Naive thymus-derived CD4-positive, alpha-beta T cell (primary cell): Measurements from ENCODE around the gene DRAM1. TPM values are rescaled to one million over a fixed set of nuclear protein-coding genes. Genes with fewer than 3 reads are reported as not detected.
A peak's percentile ranks its signal among the peaks of the same experiment; 100 is the strongest.
"Not testable (repeated sequence)": the region's sequence is repeated elsewhere in the genome, so short reads cannot be mapped to it uniquely, and the experiment has no call there.

Experiments
- ATAC-seq: fragments of 150-1000 bp; cut with Tn5 transposase; 2 replicates; pipeline ENCODE4 v1.10.0; 2021; ENCODE audit warnings: mild to moderate bottlenecking, moderate library complexity
- CTCF ChIA-PET: fragments of 350-600 bp; sonication (Branson Sonifier 250); formaldehyde crosslinking; loops from one replicate; lab custom pipeline; 2021; ENCODE audit warnings: antibody characterized with exemption; lab: Charles Lee
- POLR2A ChIA-PET: fragments of 350-600 bp; sonication (Branson Sonifier 250); formaldehyde crosslinking; loops from one replicate; lab custom pipeline; 2021; ENCODE audit warnings: antibody characterized with exemption, inconsistent platforms; lab: Charles Lee
- DNase-seq, 9 donors: peaks; one replicate each; pipeline versions ENCODE4 v3.0.0 to v3.0.0-alpha.2; 2020 to 2022; ENCODE audit warnings: mixed read lengths in 1 of 9
- H3K27ac ChIP-seq: one replicate; pipeline ENCODE4 v1.7.0; 2013; ENCODE audit warnings: mild to moderate bottlenecking, low read depth, low read length, moderate library complexity
- H3K27me3 ChIP-seq, 2 donors: one replicate each; pipeline ENCODE4 v1.7.0; 2013; ENCODE audit warnings: low read length in 2 of 2, mild to moderate bottlenecking in 2 of 2, moderate library complexity in 2 of 2; ENCODE audit not compliant: control insufficient read depth in 2 of 2, insufficient read depth in 2 of 2
- H3K36me3 ChIP-seq, 3 experiments: 1 replicate in 2 of 3; 2 replicates in 1 of 3; pipeline ENCODE4 v1.7.0; 2013; ENCODE audit warnings: low read length in 3 of 3, mild to moderate bottlenecking in 3 of 3, moderate library complexity in 1 of 3; ENCODE audit not compliant: insufficient read depth in 3 of 3, control insufficient read depth in 2 of 3
- H3K4me1 ChIP-seq, 2 donors: one replicate each; pipeline ENCODE4 v1.7.0; 2013; ENCODE audit warnings: low read length in 2 of 2, mild to moderate bottlenecking in 2 of 2, moderate library complexity in 1 of 2; ENCODE audit not compliant: control insufficient read depth in 2 of 2, insufficient read depth in 2 of 2
- H3K4me3 ChIP-seq: 2 replicates; pipeline ENCODE4 v1.7.0; 2013; ENCODE audit warnings: mild to moderate bottlenecking, low read length
- H3K9me3 ChIP-seq, 3 experiments: 1 replicate in 2 of 3; 2 replicates in 1 of 3; pipeline ENCODE4 v1.7.0; 2013; ENCODE audit warnings: low read length in 3 of 3; ENCODE audit not compliant: control insufficient read depth in 2 of 3
- H3K27ac Mint-ChIP-seq, 9 donors: one replicate each; pipeline ENCODE4 v1.8.0; 2020 to 2022; ENCODE audit warnings: mixed read lengths in 9 of 9, mild to moderate bottlenecking in 8 of 9, moderate library complexity in 5 of 9, inconsistent platforms in 2 of 9
- H3K27me3 Mint-ChIP-seq, 5 donors: one replicate each; pipeline ENCODE4 v1.8.0; 2021 to 2022; ENCODE audit warnings: mixed read lengths in 5 of 5, mild to moderate bottlenecking in 1 of 5
- H3K36me3 Mint-ChIP-seq, 5 donors: one replicate each; pipeline ENCODE4 v1.8.0; 2020 to 2022; ENCODE audit warnings: mixed read lengths in 5 of 5, mild to moderate bottlenecking in 3 of 5, inconsistent platforms in 1 of 5
- H3K4me1 Mint-ChIP-seq, 7 donors: one replicate each; pipeline ENCODE4 v1.8.0; 2020 to 2022; ENCODE audit warnings: mixed read lengths in 7 of 7, mild to moderate bottlenecking in 3 of 7, inconsistent platforms in 1 of 7
- H3K4me3 Mint-ChIP-seq, 10 donors: one replicate each; pipeline ENCODE4 v1.8.0; 2020 to 2022; ENCODE audit warnings: mild to moderate bottlenecking in 10 of 10, mixed read lengths in 10 of 10, moderate library complexity in 6 of 10, inconsistent platforms in 2 of 10
- H3K9me3 Mint-ChIP-seq, 11 donors: one replicate each; pipeline ENCODE4 v1.8.0; 2020 to 2022; ENCODE audit warnings: mixed read lengths in 11 of 11, mild to moderate bottlenecking in 4 of 11, inconsistent platforms in 1 of 11, moderate library complexity in 1 of 11
- intact Hi-C, 2 donors: fragments of 100-400 bp; cut with micrococcal nuclease; formaldehyde crosslinking; loops; one replicate each; pipeline ENCODE4 v1.15.1; 2023
- polyA plus RNA-seq, 2 donors: library from polyadenylated mRNA; unstranded; fragments of 300-500 nt; fragmentation: Illumina TruSeq; gene quantifications; one replicate each; pipeline ENCODE4 v1.2.3, GENCODE V29; 2021
- total RNA-seq, 6 experiments: library from RNA in 5 of 6; stranded (reverse) in 5 of 6; gene quantifications; 1 replicate in 5 of 6; 2 replicates in 1 of 6; pipeline ENCODE4 v1.2.3 and lab custom pipeline; 2021 to 2026

Gene DRAM1
- total and polyA plus RNA-seq, 7 experiments from 2014 or later: 1.4 to 9.5 (median 2.4) TPM

GRCh38 chr12:101857043-101857558 is 20.3 kb upstream of the DRAM1 start:
- intact Hi-C loops: no loop called here
- Histone ChIP-seq H3K4me3 (no peak overlapping the region), H3K27ac (no peak overlapping the region), H3K4me1 (no peaks in the 10 kb centered on the region), H3K9me3 (no peaks in the 10 kb centered on the region), H3K36me3 (no peaks in the 10 kb centered on the region), H3K27me3 (no peaks in the 10 kb centered on the region)
- Mint-ChIP-seq H3K27ac (no peak overlapping the region), H3K27me3 (no peaks in the 10 kb centered on the region), H3K4me3 (no peak overlapping the region), H3K4me1 (peaks cover 0 to 23% (median 0%) of the 10 kb centered on the region in 7 donors), H3K36me3 (peaks cover 0 to 5% (median 0%) of the 10 kb centered on the region in 5 donors), H3K9me3 (peaks cover 0 to 7% (median 0%) of the 10 kb centered on the region in 11 donors)
- ATAC-seq (peak; percentile 65), DNase-seq (no peak)
- ChIA-PET CTCF (no interaction called here), POLR2A (no interaction called here)

- H3K27me3 Mint-ChIP-seq: no peaks in the 10 kb centered on the region
- H3K4me1 Mint-ChIP-seq: peaks cover 0 to 23% (median 0%) of the 10 kb centered on the region in 7 donors
- CTCF ChIA-PET: no interaction called here
- Histone ChIP-seq H3K27me3 (no peaks in the 10 kb centered on the region), H3K4me1 (no peaks in the 10 kb centered on the region), H3K4me3 (no peak overlapping the region), H3K27ac (no peak overlapping the region), H3K36me3 (no peaks in the 10 kb centered on the region), H3K9me3 (no peaks in the 10 kb centered on the region)
- POLR2A ChIA-PET: no interaction called here
- no peak overlapping the region for H3K27ac Mint-ChIP-seq
- ATAC-seq: no peak
- H3K4me3 Mint-ChIP-seq: no peak overlapping the region
- peaks cover 0 to 5% (median 0%) of the 10 kb centered on the region in 5 donors for H3K36me3 Mint-ChIP-seq
- intact Hi-C loops: no loop called here
- peaks cover 0 to 7% (median 0%) of the 10 kb centered on the region in 11 donors for H3K9me3 Mint-ChIP-seq
- no peak for DNase-seq
These were observed 19.0 kb upstream of the DRAM1 start for GRCh38 chr12:101858361-101858760.

- H3K4me3 ChIP-seq: no peak overlapping the region
- no peak overlapping the region for H3K27ac ChIP-seq
- peaks cover 0 to 19% (median 0%) of the 10 kb centered on the region in 7 donors for H3K4me1 Mint-ChIP-seq
- no peaks in the 10 kb centered on the region for H3K9me3 ChIP-seq
- DNase-seq (no peak), ATAC-seq (peak; percentile 22)
- no peak overlapping the region for H3K4me3 Mint-ChIP-seq
- intact Hi-C loops: no loop called here
- H3K36me3 Mint-ChIP-seq: peaks cover 0 to 2% (median 0%) of the 10 kb centered on the region in 5 donors
- H3K27me3 Mint-ChIP-seq: peaks cover 0 to 1% (median 0%) of the 10 kb centered on the region in 5 donors
- no peaks in the 10 kb centered on the region for H3K36me3 ChIP-seq
- H3K9me3 Mint-ChIP-seq: peaks cover 0 to 4% (median 0%) of the 10 kb centered on the region in 11 donors
- no peak overlapping the region for H3K27ac Mint-ChIP-seq
- ChIA-PET POLR2A (no interaction called here), CTCF (no interaction called here)
- H3K27me3 ChIP-seq: no peaks in the 10 kb centered on the region
- no peaks in the 10 kb centered on the region for H3K4me1 ChIP-seq
These were observed 17.4 kb upstream of the DRAM1 start for GRCh38 chr12:101859664-101860607.

GRCh38 chr12:101861688-101862087 is 15.7 kb upstream of the DRAM1 start:
- H3K36me3 ChIP-seq, H3K9me3 Mint-ChIP-seq, H3K9me3 ChIP-seq, DNase-seq, H3K27me3 Mint-ChIP-seq, H3K27ac Mint-ChIP-seq, H3K27ac ChIP-seq, H3K4me3 ChIP-seq, H3K27me3 ChIP-seq, H3K4me3 Mint-ChIP-seq, intact Hi-C loops, ATAC-seq, POLR2A ChIA-PET, CTCF ChIA-PET, H3K4me1 ChIP-seq, H3K36me3 Mint-ChIP-seq: not testable (repeated sequence)
- peaks cover 0 to 15% (median 0%) of the 10 kb centered on the region in 7 donors for H3K4me1 Mint-ChIP-seq

GRCh38 chr12:101862245-101862644 is 15.1 kb upstream of the DRAM1 start:
- Histone ChIP-seq H3K4me3 (no peak overlapping the region), H3K36me3 (no peaks in the 10 kb centered on the region), H3K9me3 (no peaks in the 10 kb centered on the region), H3K27me3 (no peaks in the 10 kb centered on the region), H3K4me1 (no peaks in the 10 kb centered on the region), H3K27ac (no peak overlapping the region)
- Mint-ChIP-seq H3K4me1 (peaks cover 0 to 15% (median 0%) of the 10 kb centered on the region in 7 donors), H3K36me3 (peaks cover 0 to 3% (median 0%) of the 10 kb centered on the region in 5 donors), H3K27ac (no peak overlapping the region), H3K27me3 (peaks cover 0 to 8% (median 0%) of the 10 kb centered on the region in 5 donors), H3K4me3 (no peak overlapping the region), H3K9me3 (peaks cover 0 to 9% (median 1%) of the 10 kb centered on the region in 11 donors)
- ATAC-seq (no peak), DNase-seq (no peak)
- POLR2A ChIA-PET: interaction anchor here (0.7 kb wide), 1 partner anchor 187 kb away, joined by 5 read pairs; no protein-coding TSS in a partner anchor
- intact Hi-C loops: no loop called here
- CTCF ChIA-PET: interaction anchor here (0.6 kb wide), 1 partner anchor 21 kb away, joined by 4 read pairs; no protein-coding TSS in a partner anchor

- no peak overlapping the region for H3K4me3 Mint-ChIP-seq
- intact Hi-C loops: no loop called here
- H3K4me3 ChIP-seq: no peak overlapping the region
- H3K36me3 ChIP-seq: no peaks in the 10 kb centered on the region
- POLR2A ChIA-PET: no interaction called here
- peaks cover 0 to 3% (median 0%) of the 10 kb centered on the region in 5 donors for H3K36me3 Mint-ChIP-seq
- H3K27ac Mint-ChIP-seq: no peak overlapping the region
- H3K27ac ChIP-seq: no peak overlapping the region
- no peaks in the 10 kb centered on the region for H3K27me3 ChIP-seq
- DNase-seq: no peak
- peaks cover 0 to 8% (median 0%) of the 10 kb centered on the region in 5 donors for H3K27me3 Mint-ChIP-seq
- no peaks in the 10 kb centered on the region for H3K4me1 ChIP-seq
- peaks cover 0 to 9% (median 1%) of the 10 kb centered on the region in 11 donors for H3K9me3 Mint-ChIP-seq
- ATAC-seq: no peak
- no peaks in the 10 kb centered on the region for H3K9me3 ChIP-seq
- peaks cover 0 to 15% (median 0%) of the 10 kb centered on the region in 7 donors for H3K4me1 Mint-ChIP-seq
- CTCF ChIA-PET: no interaction called here
These were observed 13.4 kb upstream of the DRAM1 start for GRCh38 chr12:101863981-101864380.
